B cell (primary cell): ENCODE results near the gene ISG20L2. TPM values are rescaled to one million over a fixed set of nuclear protein-coding genes. Genes with fewer than 3 reads are reported as not detected.

Source experiments
- ATAC-seq: fragments of 200-7000 bp; cut with Tn5 transposase; one replicate; pipeline ENCODE4 v1.10.0; 2021; ENCODE audit warnings: low read depth, mild to moderate bottlenecking, moderate number of reproducible peaks, moderate library complexity
- CTCF ChIA-PET: fragments of 350-600 bp; sonication (Branson Sonifier 250); formaldehyde crosslinking; loops from one replicate; lab custom pipeline; 2021; ENCODE audit warnings: antibody characterized with exemption, inconsistent platforms; lab: Charles Lee
- POLR2A ChIA-PET: fragments of 350-600 bp; sonication (Branson Sonifier 250); formaldehyde crosslinking; loops from one replicate; lab custom pipeline; 2021; ENCODE audit warnings: antibody characterized with exemption; lab: Charles Lee
- DNase-seq: peaks from one replicate; pipeline ENCODE4 v3.0.0; 2013
- H2AFZ ChIP-seq: 2 replicates; pipeline ENCODE4 v1.6.1; 2012; ENCODE audit warnings: mild to moderate bottlenecking, low read depth, low read length; ENCODE audit not compliant: insufficient read depth, poor library complexity, severe bottlenecking
- H3K27ac ChIP-seq, 2 donors: 1 replicate in 1 of 2; 2 replicates in 1 of 2; pipeline ENCODE4 v1.5.1; 2012 to 2013; ENCODE audit warnings: low read length in 2 of 2, mild to moderate bottlenecking in 2 of 2, moderate library complexity in 1 of 2
- H3K27me3 ChIP-seq, 4 experiments: fragments of 200-600 bp in 1 of 4; sonication (generic) in 1 of 4; replicated peaks in 1 of 4; 1 replicate in 2 of 4; 2 replicates in 2 of 4; pipeline versions ENCODE4 v1.6.1 to v1.7.0; 2013 to 2016; ENCODE audit warnings: low read length in 3 of 4, mild to moderate bottlenecking in 2 of 4, mixed read lengths in 1 of 4, moderate library complexity in 1 of 4; ENCODE audit not compliant: insufficient read depth in 4 of 4, control insufficient read depth in 3 of 4; ENCODE audit errors: control extremely low read depth in 1 of 4
- H3K36me3 ChIP-seq, 2 experiments: replicated peaks in 1 of 2; 1 replicate in 1 of 2; 2 replicates in 1 of 2; pipeline versions ENCODE4 v1.6.1 to v1.7.1; 2013; ENCODE audit warnings: low read length in 1 of 2; ENCODE audit not compliant: insufficient read depth in 2 of 2, control insufficient read depth in 1 of 2; ENCODE audit errors: control extremely low read depth in 1 of 2, extremely low read depth in 1 of 2
- H3K4me1 ChIP-seq, 2 donors: fragments of 200-600 bp in 1 of 2; sonication (generic) in 1 of 2; 1 replicate in 1 of 2; 2 replicates in 1 of 2; pipeline versions ENCODE4 v1.5.1 to v1.6.1; 2013 to 2017; ENCODE audit warnings: low read length in 2 of 2; ENCODE audit not compliant: control insufficient read depth in 2 of 2, insufficient read depth in 2 of 2
- H3K4me2 ChIP-seq: replicated peaks from 2 replicates; pipeline ENCODE3; 2012; ENCODE audit warnings: mild to moderate bottlenecking, low read depth, low read length; ENCODE audit not compliant: poor library complexity, severe bottlenecking
- H3K4me3 ChIP-seq, 5 experiments: fragments of 200-600 bp in 1 of 5; sonication (generic) in 1 of 5; 1 replicate in 3 of 5; 2 replicates in 2 of 5; pipeline versions ENCODE4 v1.5.1 to v1.7.0; 2011 to 2016; ENCODE audit warnings: low read length in 4 of 5, mild to moderate bottlenecking in 4 of 5, low read depth in 2 of 5, control low read depth in 1 of 5, moderate library complexity in 1 of 5; ENCODE audit not compliant: insufficient read depth in 1 of 5; ENCODE audit errors: control extremely low read depth in 1 of 5, extremely low read depth in 1 of 5
- H3K79me2 ChIP-seq: fragments of 200-600 bp; sonication (generic); one replicate; pipeline ENCODE4 v1.6.0; 2016; ENCODE audit warnings: low read length; ENCODE audit not compliant: control insufficient read depth, insufficient read depth
- H3K9ac ChIP-seq: fragments of 200-600 bp; sonication (generic); 2 replicates; pipeline ENCODE4 v1.6.1; 2017; ENCODE audit warnings: mild to moderate bottlenecking, low read length, moderate library complexity
- H3K9me3 ChIP-seq, 3 donors: one replicate each; pipeline versions ENCODE4 v1.6.1 to v1.7.1; 2013; ENCODE audit warnings: low read length in 2 of 3; ENCODE audit not compliant: control insufficient read depth in 2 of 3, insufficient read depth in 1 of 3; ENCODE audit errors: control extremely low read depth in 1 of 3
- H4K20me1 ChIP-seq: 2 replicates; pipeline ENCODE4 v1.6.0; 2012; ENCODE audit warnings: mild to moderate bottlenecking, low read length; ENCODE audit not compliant: insufficient read depth, control insufficient read depth, poor library complexity, severe bottlenecking
- H3K27ac Mint-ChIP-seq: one replicate; pipeline ENCODE4 v1.8.0; 2021; ENCODE audit warnings: mixed read lengths
- H3K27me3 Mint-ChIP-seq: one replicate; pipeline ENCODE4 v1.8.0; 2021; ENCODE audit warnings: mixed read lengths
- H3K4me1 Mint-ChIP-seq: one replicate; pipeline ENCODE4 v1.8.0; 2021; ENCODE audit warnings: mixed read lengths
- H3K4me3 Mint-ChIP-seq: one replicate; pipeline ENCODE4 v1.8.0; 2021; ENCODE audit warnings: mixed read lengths
- H3K9me3 Mint-ChIP-seq: one replicate; pipeline ENCODE4 v1.8.0; 2022; ENCODE audit warnings: mixed read lengths; ENCODE audit not compliant: insufficient read depth
- CTCF ChIP-seq: fragments of 200-600 bp; IDR thresholded peaks from one replicate; pipeline ENCODE4 v1.8.0; 2022; ENCODE audit warnings: antibody characterized with exemption, mild to moderate bottlenecking
- EZH2 ChIP-seq: IDR thresholded peaks from 2 replicates; pipeline ENCODE4 v1.6.1; 2012; ENCODE audit warnings: borderline replicate concordance, low read depth, mild to moderate bottlenecking, moderate library complexity, low read length; ENCODE audit not compliant: insufficient read depth, poor library complexity, severe bottlenecking
- WGBS: methylation state at CpG from one replicate; pipeline ENCODE4 v1.1.5; 2013; ENCODE audit warnings: missing lambda C conversion rate; ENCODE audit not compliant: insufficient coverage; 5-methylcytosine and 5-hydroxymethylcytosine counted together
- intact Hi-C: fragments of 100-400 bp; cut with micrococcal nuclease; formaldehyde crosslinking; loops from one replicate; pipeline ENCODE4 v1.10.0; 2022
- polyA plus RNA-seq: library from polyadenylated mRNA; depleted of rRNA; stranded (reverse); fragments of >200 nt; gene quantifications from 2 replicates; pipeline ENCODE4 v1.2.3, GENCODE V29; 2012
- total RNA-seq, 2 donors: library from RNA; stranded (reverse); fragments of 120-200 nt in 1 of 2; gene quantifications; 1 replicate in 1 of 2; 2 replicates in 1 of 2; pipeline versions ENCODE4 v1.2.3 to v1.2.4, GENCODE V29; 2013 to 2022

Gene ISG20L2
- total and polyA plus RNA-seq, 2 donors (not counting 1 experiment from before 2014, with no cell fraction given) = 30.1 to 51.7 TPM

GRCh38 chr1:156705321-156705917 lies 23.1 kb downstream of the ISG20L2 start, which contains the start of gene CRABP2:
TSS of gene CRABP2 (minus strand) at chr1:156705583. CDS start at chr1:156705446, 137 bp downstream.
- WGBS = 3% methylated on average over 30 of the region's 42 CpGs
- H3K79me2 ChIP-seq = no peaks in the 10 kb centered on the region
- no peak within 1 kb of the TSS for H3K27ac ChIP-seq
- no peak within 1 kb of the TSS for H3K27ac Mint-ChIP-seq
- H3K4me1 ChIP-seq = peaks cover 28% of the 10 kb centered on the region in 2 donors
- ChIA-PET POLR2A (interaction anchor here (1.1 to 2.1 kb wide), 2 partner anchors 23 to 27 kb away, joined by 4 to 7 read pairs; partner anchors contain the start of genes ISG20L2 and METTL25B), CTCF (interaction anchor here (1.2 to 7.6 kb wide), 13 partner anchors 11 to 81 kb away, joined by 3 to 80 read pairs (median 7); partner anchors contain the start of genes ISG20L2, METTL25B and NES)
- peak within 1 kb of the TSS; percentile 99 for H3K4me2 ChIP-seq
- peak within 1 kb of the TSS; percentile 74 for H3K9ac ChIP-seq
- peaks cover 0 to 3% (median 0%) of the 10 kb centered on the region in 3 donors for H3K9me3 ChIP-seq
- DNase-seq (no peak), ATAC-seq (peak; percentile 48)
- no peaks in the 10 kb centered on the region for H3K36me3 ChIP-seq
- H3K4me3 ChIP-seq = peak within 1 kb of the TSS in 4 of 5 experiments; percentile 54 to 70 (median 58)
- peaks cover 32% of the 10 kb centered on the region for H3K4me1 Mint-ChIP-seq
- no peaks in the 10 kb centered on the region for H3K9me3 Mint-ChIP-seq
- peak within 1 kb of the TSS; percentile 71 for H2AFZ ChIP-seq
- intact Hi-C loops = loop anchor here (5.0 kb wide), 1 partner anchor 157 kb away; the partner anchor contains the start of gene NTRK1
- TF ChIP-seq CTCF (no peak), EZH2 (no peak)
- H3K27me3 Mint-ChIP-seq = peaks cover 24% of the 10 kb centered on the region
- peaks cover 7% of the 10 kb centered on the region for H4K20me1 ChIP-seq
- peak within 1 kb of the TSS; percentile 89 for H3K4me3 Mint-ChIP-seq
- peaks cover 3 to 58% (median 35%) of the 10 kb centered on the region in 4 experiments for H3K27me3 ChIP-seq
